ENCODE data around the gene NEK7. TPM values are rescaled to one million over a fixed set of nuclear protein-coding genes. Genes with fewer than 3 reads are reported as not detected.

NEK7 gene
- polyA plus RNA-seq, 1 donor (not counting 4 experiments of a cell fraction or from before 2014, with no cell fraction given): 56.8 TPM

DNA sequence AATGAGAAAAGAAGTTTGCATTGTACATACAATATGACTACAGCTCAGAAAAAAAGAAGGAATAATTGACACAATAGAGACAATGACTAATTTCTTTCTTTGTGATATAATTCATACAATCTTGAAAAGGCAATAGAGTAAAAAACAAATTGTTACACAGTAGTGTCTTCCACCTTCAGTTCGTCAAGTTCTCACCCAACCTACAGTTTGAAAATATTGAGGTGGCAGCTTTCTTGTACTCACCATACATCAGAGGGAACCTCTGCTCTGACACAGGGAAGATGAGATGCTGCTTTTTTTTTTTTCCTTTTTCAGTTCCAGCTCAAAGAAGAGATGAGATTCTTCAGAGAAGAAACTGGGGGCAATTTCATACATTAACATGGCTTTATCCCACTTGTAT is 210.5 kb downstream of the NEK7 start:
- H3K36me3 ChIP-seq (ENCODE audit: control insufficient read depth in 2 of 2, extremely low read depth in 1 of 2, insufficient read depth in 2 of 2, low read length in 2 of 2): no peaks in the 10 kb centered on the region
- H3K27me3 ChIP-seq (ENCODE audit: control insufficient read depth, extremely low read depth, insufficient read depth, low read length): no peaks in the 10 kb centered on the region
- TF ChIP-seq, protein P1, sequence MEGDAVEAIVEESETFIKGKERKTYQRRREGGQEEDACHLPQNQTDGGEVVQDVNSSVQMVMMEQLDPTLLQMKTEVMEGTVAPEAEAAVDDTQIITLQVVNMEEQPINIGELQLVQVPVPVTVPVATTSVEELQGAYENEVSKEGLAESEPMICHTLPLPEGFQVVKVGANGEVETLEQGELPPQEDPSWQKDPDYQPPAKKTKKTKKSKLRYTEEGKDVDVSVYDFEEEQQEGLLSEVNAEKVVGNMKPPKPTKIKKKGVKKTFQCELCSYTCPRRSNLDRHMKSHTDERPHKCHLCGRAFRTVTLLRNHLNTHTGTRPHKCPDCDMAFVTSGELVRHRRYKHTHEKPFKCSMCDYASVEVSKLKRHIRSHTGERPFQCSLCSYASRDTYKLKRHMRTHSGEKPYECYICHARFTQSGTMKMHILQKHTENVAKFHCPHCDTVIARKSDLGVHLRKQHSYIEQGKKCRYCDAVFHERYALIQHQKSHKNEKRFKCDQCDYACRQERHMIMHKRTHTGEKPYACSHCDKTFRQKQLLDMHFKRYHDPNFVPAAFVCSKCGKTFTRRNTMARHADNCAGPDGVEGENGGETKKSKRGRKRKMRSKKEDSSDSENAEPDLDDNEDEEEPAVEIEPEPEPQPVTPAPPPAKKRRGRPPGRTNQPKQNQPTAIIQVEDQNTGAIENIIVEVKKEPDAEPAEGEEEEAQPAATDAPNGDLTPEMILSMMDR (optimal IDR thresholded peaks at IDR 0.05 in 1 of 3, IDR thresholded peaks at IDR 0.05 in 1 of 3, conservative IDR thresholded peaks at IDR 0.05 in 1 of 3; ENCODE audit: extremely low read depth in 1 of 3, insufficient read depth in 2 of 3, low read length in 3 of 3): no peak
- no peak for TF ChIP-seq EZH2 (IDR thresholded peaks at IDR 0.05; ENCODE audit: low read length)
- no peaks in the 10 kb centered on the region for H3K4me1 ChIP-seq (ENCODE audit: control insufficient read depth, extremely low read depth, insufficient read depth, low read length)
- no peaks in the 10 kb centered on the region for H3K9me3 ChIP-seq (ENCODE audit: control insufficient read depth, low read depth, low read length)
- no peak overlapping the region for H3K4me2 ChIP-seq (ENCODE audit: control insufficient read depth, extremely low read depth, insufficient read depth, low read depth, low read length)
- H2AFZ ChIP-seq (ENCODE audit: control insufficient read depth, low read length): no peak overlapping the region
- no peak overlapping the region for H3K9ac ChIP-seq (ENCODE audit: control insufficient read depth, extremely low read depth, insufficient read depth, low read length)
- H3K9me1 ChIP-seq (ENCODE audit: control insufficient read depth, extremely low read depth, insufficient read depth, low read length): no peaks in the 10 kb centered on the region
- FAIRE-seq: peak; percentile 48
- no peaks in the 10 kb centered on the region for H3K79me2 ChIP-seq (ENCODE audit: control insufficient read depth, insufficient read depth, low read length)
- H4K20me1 ChIP-seq (ENCODE audit: control insufficient read depth, extremely low read depth, insufficient read depth, low read length): no peaks in the 10 kb centered on the region
- H3K27ac ChIP-seq (ENCODE audit: control insufficient read depth, insufficient read depth, low read length): no peak overlapping the region
- dilution Hi-C loops (cut with MboI; ENCODE audit: extremely low pct_ligation_motif_present, low sequenced_read_pairs): no loop called here
- no peak overlapping the region for H3K4me3 ChIP-seq (ENCODE audit: control insufficient read depth in 2 of 3, extremely low read depth in 1 of 3, insufficient read depth in 2 of 3, low read depth in 1 of 3, low read length in 3 of 3)
- no peak for DNase-seq (ENCODE audit: low read depth, low spot score)

DNA sequence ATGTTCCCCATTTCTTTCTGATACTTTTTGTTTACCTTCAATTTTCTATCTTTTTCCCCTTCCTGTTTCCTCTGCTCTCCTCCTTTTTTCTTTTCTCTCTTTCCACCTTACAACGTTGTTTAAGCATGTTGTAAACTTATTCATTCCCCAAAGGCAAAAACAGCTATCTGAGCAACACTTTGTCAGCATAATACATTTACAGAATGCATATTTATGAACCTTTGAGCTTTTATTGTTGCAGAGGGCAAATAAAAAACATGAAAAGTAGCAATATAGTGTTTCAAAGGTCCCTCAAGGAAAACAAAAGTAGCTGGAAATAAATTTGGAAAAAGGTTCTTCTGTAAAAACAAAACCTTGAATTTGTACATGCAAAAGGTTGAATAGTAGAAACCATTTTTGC is 214.2 kb downstream of the NEK7 start:
- H2AFZ ChIP-seq (ENCODE audit: control insufficient read depth, low read length): peak overlapping the region; percentile 45
- FAIRE-seq: no peak
- TF ChIP-seq, protein P1 (optimal IDR thresholded peaks at IDR 0.05 in 1 of 3, IDR thresholded peaks at IDR 0.05 in 1 of 3, conservative IDR thresholded peaks at IDR 0.05 in 1 of 3; ENCODE audit: extremely low read depth in 1 of 3, insufficient read depth in 2 of 3, low read length in 3 of 3): no peak
- no peak for TF ChIP-seq EZH2 (IDR thresholded peaks at IDR 0.05; ENCODE audit: low read length)
- dilution Hi-C loops (cut with MboI; ENCODE audit: extremely low pct_ligation_motif_present, low sequenced_read_pairs): no loop called here
- H3K4me3 ChIP-seq (ENCODE audit: control insufficient read depth in 2 of 3, extremely low read depth in 1 of 3, insufficient read depth in 2 of 3, low read depth in 1 of 3, low read length in 3 of 3): no peak overlapping the region
- no peak overlapping the region for H3K9ac ChIP-seq (ENCODE audit: control insufficient read depth, extremely low read depth, insufficient read depth, low read length)
- H3K79me2 ChIP-seq (ENCODE audit: control insufficient read depth, insufficient read depth, low read length): no peaks in the 10 kb centered on the region
- no peaks in the 10 kb centered on the region for H4K20me1 ChIP-seq (ENCODE audit: control insufficient read depth, extremely low read depth, insufficient read depth, low read length)
- H3K27me3 ChIP-seq (ENCODE audit: control insufficient read depth, extremely low read depth, insufficient read depth, low read length): no peaks in the 10 kb centered on the region
- no peaks in the 10 kb centered on the region for H3K9me1 ChIP-seq (ENCODE audit: control insufficient read depth, extremely low read depth, insufficient read depth, low read length)
- H3K27ac ChIP-seq (ENCODE audit: control insufficient read depth, insufficient read depth, low read length): no peak overlapping the region
- peaks cover 3% of the 10 kb centered on the region for H3K9me3 ChIP-seq (ENCODE audit: control insufficient read depth, low read depth, low read length)
- DNase-seq (ENCODE audit: low read depth, low spot score): no peak
- H3K4me1 ChIP-seq (ENCODE audit: control insufficient read depth, extremely low read depth, insufficient read depth, low read length): no peaks in the 10 kb centered on the region
- no peak overlapping the region for H3K4me2 ChIP-seq (ENCODE audit: control insufficient read depth, extremely low read depth, insufficient read depth, low read depth, low read length)
- no peaks in the 10 kb centered on the region for H3K36me3 ChIP-seq (ENCODE audit: control insufficient read depth in 2 of 2, extremely low read depth in 1 of 2, insufficient read depth in 2 of 2, low read length in 2 of 2)

Other genes starting within 250 kb of the NEK7 start
- gene LHX9, start 239.6 kb upstream of the NEK7 start, polyA plus RNA-seq: not detected in 3 replicates

All from keratinocyte (primary cell).